ENCODE data around the gene MTHFSD.

GRCh38 chr16:86578061-86578599 is 23.1 kb upstream of the MTHFSD start, which contains the start of gene FOXL1:
- TF ChIP-seq CTCF (conservative IDR thresholded peaks at IDR 0.05), result no peak
- TF ChIP-seq ZFX (IDR thresholded peaks at IDR 0.05), result no peak
